Upper lobe of left lung (tissue), 4 donors: ENCODE measurements around the gene RFESD.

Experiments
- POLR2A ChIP-seq, 4 donors: fragments of 450-650 bp; IDR thresholded peaks; one replicate each; pipeline ENCODE4 v1.5.1; 2016 to 2017; ENCODE audit warnings: antibody characterized with exemption in 4 of 4, mild to moderate bottlenecking in 2 of 4
- POLR2AphosphoS5 ChIP-seq, 2 donors: sonication (generic); formaldehyde crosslinking; IDR thresholded peaks; one replicate each; pipeline ENCODE4 v1.5.1; 2017; ENCODE audit warnings: antibody characterized with exemption in 2 of 2
- TF ChIP-seq, protein P1 (sequence below), 6 experiments: fragments of 450-650 bp in 4 of 6; fragments of 200-600 bp in 2 of 6; sonication (generic) in 2 of 6; IDR thresholded peaks; one replicate each; pipeline ENCODE4 v1.5.1; 2016 to 2019; ENCODE audit warnings: antibody characterized with exemption in 6 of 6

DNA sequence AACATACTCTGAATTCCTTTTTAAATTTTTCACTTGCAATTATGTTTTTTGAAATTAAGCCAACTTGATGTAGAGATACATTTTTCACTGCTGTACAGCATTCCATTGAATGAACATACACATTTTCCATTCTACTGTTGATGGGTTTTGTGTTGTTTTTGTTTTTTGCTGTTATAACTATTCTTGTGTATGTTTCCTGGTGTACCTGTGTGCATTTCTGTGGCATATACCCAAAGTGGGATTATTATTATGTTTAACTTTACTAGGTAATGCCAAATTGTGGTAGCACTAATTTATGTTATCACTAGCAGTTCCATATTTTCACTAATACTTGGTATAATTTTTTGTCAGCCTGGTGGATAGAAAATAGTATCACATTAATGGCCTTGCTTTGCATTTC is 2.7 kb downstream of the RFESD start:
- TF ChIP-seq, protein P1, sequence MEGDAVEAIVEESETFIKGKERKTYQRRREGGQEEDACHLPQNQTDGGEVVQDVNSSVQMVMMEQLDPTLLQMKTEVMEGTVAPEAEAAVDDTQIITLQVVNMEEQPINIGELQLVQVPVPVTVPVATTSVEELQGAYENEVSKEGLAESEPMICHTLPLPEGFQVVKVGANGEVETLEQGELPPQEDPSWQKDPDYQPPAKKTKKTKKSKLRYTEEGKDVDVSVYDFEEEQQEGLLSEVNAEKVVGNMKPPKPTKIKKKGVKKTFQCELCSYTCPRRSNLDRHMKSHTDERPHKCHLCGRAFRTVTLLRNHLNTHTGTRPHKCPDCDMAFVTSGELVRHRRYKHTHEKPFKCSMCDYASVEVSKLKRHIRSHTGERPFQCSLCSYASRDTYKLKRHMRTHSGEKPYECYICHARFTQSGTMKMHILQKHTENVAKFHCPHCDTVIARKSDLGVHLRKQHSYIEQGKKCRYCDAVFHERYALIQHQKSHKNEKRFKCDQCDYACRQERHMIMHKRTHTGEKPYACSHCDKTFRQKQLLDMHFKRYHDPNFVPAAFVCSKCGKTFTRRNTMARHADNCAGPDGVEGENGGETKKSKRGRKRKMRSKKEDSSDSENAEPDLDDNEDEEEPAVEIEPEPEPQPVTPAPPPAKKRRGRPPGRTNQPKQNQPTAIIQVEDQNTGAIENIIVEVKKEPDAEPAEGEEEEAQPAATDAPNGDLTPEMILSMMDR (IDR thresholded peaks at IDR 0.05): no peak
- no peak for TF ChIP-seq POLR2A (IDR thresholded peaks at IDR 0.05)
- TF ChIP-seq POLR2AphosphoS5 (IDR thresholded peaks at IDR 0.05): no peak
